ENCODE data around the gene RIN2.

Gene RIN2

GRCh38 chr20:19769507-19769906 lies 11.4 kb downstream of the RIN2 start:
- Histone ChIP-seq H3K4me1 (ENCODE audit: control insufficient read depth, low read depth, low read length) (peaks cover 12% of the 10 kb centered on the region), H3K27ac (ENCODE audit: low read length) (no peak overlapping the region), H3K27me3 (ENCODE audit: control insufficient read depth, insufficient read depth, low read length) (no peaks in the 10 kb centered on the region), H3K9ac (ENCODE audit: low read length) (no peak overlapping the region), H3K4me3 (ENCODE audit: low read length) (no peak overlapping the region), H3K9me3 (ENCODE audit: control insufficient read depth, low read depth, low read length) (no peaks in the 10 kb centered on the region), H3K36me3 (ENCODE audit: control insufficient read depth, low read depth, low read length) (no peaks in the 10 kb centered on the region)

- Histone ChIP-seq H3K9me3 (ENCODE audit: control insufficient read depth, low read depth, low read length) (no peaks in the 10 kb centered on the region), H3K36me3 (ENCODE audit: control insufficient read depth, low read depth, low read length) (no peaks in the 10 kb centered on the region), H3K4me1 (ENCODE audit: control insufficient read depth, low read depth, low read length) (peaks cover 16% of the 10 kb centered on the region), H3K4me3 (ENCODE audit: low read length) (no peak overlapping the region), H3K27ac (ENCODE audit: low read length) (no peak overlapping the region), H3K27me3 (ENCODE audit: control insufficient read depth, insufficient read depth, low read length) (no peaks in the 10 kb centered on the region), H3K9ac (ENCODE audit: low read length) (no peak overlapping the region)
These were observed 12.3 kb downstream of the RIN2 start for GRCh38 chr20:19770375-19770774.

GRCh38 chr20:19771031-19771430 lies 13.0 kb downstream of the RIN2 start:
- peaks cover 22% of the 10 kb centered on the region for H3K4me1 ChIP-seq (ENCODE audit: control insufficient read depth, low read depth, low read length)
- no peak overlapping the region for H3K4me3 ChIP-seq (ENCODE audit: low read length)
- no peaks in the 10 kb centered on the region for H3K9me3 ChIP-seq (ENCODE audit: control insufficient read depth, low read depth, low read length)
- no peaks in the 10 kb centered on the region for H3K36me3 ChIP-seq (ENCODE audit: control insufficient read depth, low read depth, low read length)
- H3K9ac ChIP-seq (ENCODE audit: low read length): no peak overlapping the region
- H3K27me3 ChIP-seq (ENCODE audit: control insufficient read depth, insufficient read depth, low read length): no peaks in the 10 kb centered on the region
- no peak overlapping the region for H3K27ac ChIP-seq (ENCODE audit: low read length)

- H3K27me3 ChIP-seq (ENCODE audit: control insufficient read depth, insufficient read depth, low read length): no peaks in the 10 kb centered on the region
- H3K4me3 ChIP-seq (ENCODE audit: low read length): no peak overlapping the region
- H3K4me1 ChIP-seq (ENCODE audit: control insufficient read depth, low read depth, low read length): peaks cover 33% of the 10 kb centered on the region
- no peak overlapping the region for H3K9ac ChIP-seq (ENCODE audit: low read length)
- no peaks in the 10 kb centered on the region for H3K9me3 ChIP-seq (ENCODE audit: control insufficient read depth, low read depth, low read length)
- H3K36me3 ChIP-seq (ENCODE audit: control insufficient read depth, low read depth, low read length): no peaks in the 10 kb centered on the region
- H3K27ac ChIP-seq (ENCODE audit: low read length): no peak overlapping the region
These were observed 15.4 kb downstream of the RIN2 start for GRCh38 chr20:19773471-19773870.

DNA sequence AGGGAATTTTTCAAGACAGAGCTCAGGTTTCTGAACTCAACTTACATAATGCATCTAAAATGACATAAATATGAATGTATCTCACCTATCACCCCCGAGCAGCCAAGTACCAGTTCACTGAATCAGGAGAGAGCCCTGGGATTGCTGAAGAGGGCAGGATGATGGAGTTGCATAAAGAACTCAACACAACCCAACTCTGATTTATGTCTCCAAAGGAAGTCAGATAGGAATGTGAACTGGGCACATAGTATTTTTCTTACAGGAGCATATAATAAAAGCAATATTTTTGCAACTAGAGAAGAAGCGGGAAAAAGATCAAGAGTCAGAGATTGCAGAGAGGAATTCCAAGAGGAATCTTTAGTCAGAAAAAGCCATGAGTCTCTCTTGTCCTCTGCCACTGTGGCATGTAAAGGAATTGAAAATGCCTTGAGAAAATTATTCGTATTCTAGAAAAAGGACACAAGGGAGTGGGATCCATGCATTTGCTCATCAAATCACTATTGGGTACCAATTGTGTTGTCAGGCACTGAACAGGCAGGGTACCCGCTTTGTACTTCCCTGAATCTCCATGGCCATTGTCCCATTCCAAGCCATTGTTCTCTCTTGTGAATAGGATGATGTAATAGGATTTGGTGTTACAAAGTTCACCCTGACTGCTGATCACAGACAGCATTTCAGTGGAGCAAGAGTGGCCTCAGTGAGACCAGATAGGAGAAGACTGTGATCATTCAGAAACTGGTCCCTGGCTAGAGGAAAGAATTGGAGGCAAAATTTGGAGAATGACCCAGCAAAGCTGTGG lies 16.3 kb downstream of the RIN2 start:
- Histone ChIP-seq H3K9ac (ENCODE audit: low read length) (no peak overlapping the region), H3K36me3 (ENCODE audit: control insufficient read depth, low read depth, low read length) (no peaks in the 10 kb centered on the region), H3K4me3 (ENCODE audit: low read length) (no peak overlapping the region), H3K4me1 (ENCODE audit: control insufficient read depth, low read depth, low read length) (peaks cover 33% of the 10 kb centered on the region), H3K9me3 (ENCODE audit: control insufficient read depth, low read depth, low read length) (no peaks in the 10 kb centered on the region), H3K27ac (ENCODE audit: low read length) (no peak overlapping the region), H3K27me3 (ENCODE audit: control insufficient read depth, insufficient read depth, low read length) (no peaks in the 10 kb centered on the region)

- H3K4me1 ChIP-seq (ENCODE audit: control insufficient read depth, low read depth, low read length): peaks cover 24% of the 10 kb centered on the region
- H3K36me3 ChIP-seq (ENCODE audit: control insufficient read depth, low read depth, low read length): no peaks in the 10 kb centered on the region
- H3K9ac ChIP-seq (ENCODE audit: low read length): no peak overlapping the region
- no peak overlapping the region for H3K27ac ChIP-seq (ENCODE audit: low read length)
- H3K4me3 ChIP-seq (ENCODE audit: low read length): no peak overlapping the region
- H3K9me3 ChIP-seq (ENCODE audit: control insufficient read depth, low read depth, low read length): no peaks in the 10 kb centered on the region
- H3K27me3 ChIP-seq (ENCODE audit: control insufficient read depth, insufficient read depth, low read length): no peaks in the 10 kb centered on the region
These were observed 17.5 kb downstream of the RIN2 start for GRCh38 chr20:19775353-19776253.

- Histone ChIP-seq H3K9me3 (ENCODE audit: control insufficient read depth, low read depth, low read length) (no peaks in the 10 kb centered on the region), H3K27me3 (ENCODE audit: control insufficient read depth, insufficient read depth, low read length) (no peaks in the 10 kb centered on the region), H3K27ac (ENCODE audit: low read length) (no peak overlapping the region), H3K36me3 (ENCODE audit: control insufficient read depth, low read depth, low read length) (no peaks in the 10 kb centered on the region), H3K4me1 (ENCODE audit: control insufficient read depth, low read depth, low read length) (peaks cover 24% of the 10 kb centered on the region), H3K4me3 (ENCODE audit: low read length) (no peak overlapping the region), H3K9ac (ENCODE audit: low read length) (no peak overlapping the region)
These were observed 19.3 kb downstream of the RIN2 start for GRCh38 chr20:19777315-19777714.

- Histone ChIP-seq H3K36me3 (ENCODE audit: control insufficient read depth, low read depth, low read length) (no peaks in the 10 kb centered on the region), H3K9me3 (ENCODE audit: control insufficient read depth, low read depth, low read length) (no peaks in the 10 kb centered on the region), H3K4me3 (ENCODE audit: low read length) (no peak overlapping the region), H3K27me3 (ENCODE audit: control insufficient read depth, insufficient read depth, low read length) (no peaks in the 10 kb centered on the region), H3K27ac (ENCODE audit: low read length) (no peak overlapping the region), H3K4me1 (ENCODE audit: control insufficient read depth, low read depth, low read length) (peaks cover 24% of the 10 kb centered on the region), H3K9ac (ENCODE audit: low read length) (no peak overlapping the region)
These were observed 19.9 kb downstream of the RIN2 start for GRCh38 chr20:19777981-19778380.

DNA sequence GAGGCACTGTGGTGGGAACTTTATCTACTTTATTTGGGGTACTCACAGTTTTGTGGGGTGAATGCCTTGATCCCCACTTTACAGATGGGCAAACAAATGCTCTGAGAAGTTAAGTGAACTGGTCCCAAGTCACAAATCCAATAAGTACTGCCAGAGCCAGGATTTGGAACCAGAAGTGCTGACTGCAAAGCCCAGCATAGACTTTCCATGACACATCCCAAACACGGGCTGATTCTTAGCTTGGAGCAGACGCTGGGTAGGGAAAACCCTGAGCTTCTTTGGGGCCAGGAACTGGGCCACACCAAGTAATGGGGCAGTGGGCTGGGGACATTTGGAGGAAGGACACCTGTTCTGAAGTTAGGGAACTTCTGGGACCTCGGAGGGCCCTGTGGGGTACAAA lies 20.3 kb downstream of the RIN2 start:
- Histone ChIP-seq H3K9ac (ENCODE audit: low read length) (no peak overlapping the region), H3K27me3 (ENCODE audit: control insufficient read depth, insufficient read depth, low read length) (no peaks in the 10 kb centered on the region), H3K4me1 (ENCODE audit: control insufficient read depth, low read depth, low read length) (peaks cover 24% of the 10 kb centered on the region), H3K9me3 (ENCODE audit: control insufficient read depth, low read depth, low read length) (no peaks in the 10 kb centered on the region), H3K27ac (ENCODE audit: low read length) (no peak overlapping the region), H3K36me3 (ENCODE audit: control insufficient read depth, low read depth, low read length) (no peaks in the 10 kb centered on the region), H3K4me3 (ENCODE audit: low read length) (no peak overlapping the region)

DNA sequence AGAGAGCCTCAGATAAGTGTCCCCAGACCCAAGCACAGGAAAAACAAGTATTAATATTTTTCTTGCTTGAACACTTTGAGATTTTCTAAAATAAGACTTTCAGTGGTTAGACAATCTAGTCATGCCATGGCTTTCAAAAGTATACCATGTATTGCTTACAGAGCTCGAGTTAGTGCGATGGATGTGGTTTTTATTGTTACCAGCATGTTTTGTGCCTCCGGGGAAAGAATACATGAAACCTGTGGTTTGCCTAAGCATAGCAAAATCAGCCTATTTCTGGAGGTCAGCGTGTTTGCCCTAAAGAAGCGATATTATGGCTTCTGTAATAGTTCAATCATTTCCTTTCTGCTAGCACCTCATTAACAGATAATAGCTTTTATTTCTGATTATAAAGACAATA lies 21.6 kb downstream of the RIN2 start:
- Histone ChIP-seq H3K4me3 (ENCODE audit: low read length) (no peak overlapping the region), H3K27me3 (ENCODE audit: control insufficient read depth, insufficient read depth, low read length) (no peaks in the 10 kb centered on the region), H3K4me1 (ENCODE audit: control insufficient read depth, low read depth, low read length) (peaks cover 20% of the 10 kb centered on the region), H3K9me3 (ENCODE audit: control insufficient read depth, low read depth, low read length) (no peaks in the 10 kb centered on the region), H3K9ac (ENCODE audit: low read length) (no peak overlapping the region), H3K27ac (ENCODE audit: low read length) (no peak overlapping the region), H3K36me3 (ENCODE audit: control insufficient read depth, low read depth, low read length) (no peaks in the 10 kb centered on the region)

DNA sequence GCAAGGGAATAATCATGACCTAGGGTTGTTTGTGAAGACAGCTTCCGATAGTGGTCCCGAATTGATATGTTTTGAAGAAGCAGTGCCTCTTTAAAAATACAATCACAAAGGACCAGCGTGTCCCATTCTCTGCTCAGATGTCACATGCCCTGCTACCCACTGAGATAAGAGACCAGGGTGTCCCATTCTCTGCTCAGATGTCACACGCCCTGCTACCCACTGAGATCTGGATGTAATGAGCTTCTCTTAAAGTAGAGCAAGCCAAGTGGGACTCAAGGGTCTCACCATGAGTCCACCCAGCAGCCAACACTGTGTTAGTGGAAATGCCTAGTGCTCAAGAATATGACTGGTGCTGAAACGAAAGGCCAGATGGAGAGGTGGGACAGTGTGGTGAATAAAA lies 22.2 kb downstream of the RIN2 start:
- Histone ChIP-seq H3K9me3 (ENCODE audit: control insufficient read depth, low read depth, low read length) (no peaks in the 10 kb centered on the region), H3K4me1 (ENCODE audit: control insufficient read depth, low read depth, low read length) (peaks cover 19% of the 10 kb centered on the region), H3K36me3 (ENCODE audit: control insufficient read depth, low read depth, low read length) (no peaks in the 10 kb centered on the region), H3K27ac (ENCODE audit: low read length) (no peak overlapping the region), H3K4me3 (ENCODE audit: low read length) (no peak overlapping the region), H3K27me3 (ENCODE audit: control insufficient read depth, insufficient read depth, low read length) (no peaks in the 10 kb centered on the region), H3K9ac (ENCODE audit: low read length) (no peak overlapping the region)
